GM18517 (cell line): ENCODE measurements around the gene TSFM.
A peak's percentile ranks its signal among the peaks of the same experiment; 100 is the strongest.

Source experiments
- ATAC-seq: cut with Tn5 transposase; IDR thresholded peaks from one replicate; pipeline ENCODE4 v1.9.1; 2021; ENCODE audit warnings: mild to moderate bottlenecking, moderate library complexity; ENCODE audit not compliant: unreplicated experiment

The TSFM gene

GRCh38 chr12:57832966-57833365, 50.4 kb downstream of the TSFM start:
- ATAC-seq, result no peak

- ATAC-seq, result no peak
Observed at GRCh38 chr12:57833672-57834071, 51.1 kb downstream of the TSFM start.

GRCh38 chr12:57834086-57834876, 51.7 kb downstream of the TSFM start:
- ATAC-seq, result no peak

GRCh38 chr12:57835366-57836288, 53.0 kb downstream of the TSFM start:
- no peak for ATAC-seq

- peak; percentile 47 for ATAC-seq
Observed at GRCh38 chr12:57836442-57837375, 54.1 kb downstream of the TSFM start.

GRCh38 chr12:57837864-57838562, 55.4 kb downstream of the TSFM start:
- no peak for ATAC-seq

GRCh38 chr12:57838594-57839302, 56.2 kb downstream of the TSFM start:
- no peak for ATAC-seq

- no peak for ATAC-seq
Observed at GRCh38 chr12:57839996-57840395, 57.4 kb downstream of the TSFM start.

- ATAC-seq, result no peak
Observed at GRCh38 chr12:57840726-57841125, 58.1 kb downstream of the TSFM start.

GRCh38 chr12:57841445-57841844, 58.9 kb downstream of the TSFM start:
- no peak for ATAC-seq

- no peak for ATAC-seq
Observed at GRCh38 chr12:57842342-57843294, 60.0 kb downstream of the TSFM start.

- ATAC-seq, result no peak
Observed at GRCh38 chr12:57844709-57845477, 62.3 kb downstream of the TSFM start.

GRCh38 chr12:57845478-57846284, 63.1 kb downstream of the TSFM start:
- ATAC-seq, result no peak

- no peak for ATAC-seq
Observed at GRCh38 chr12:57846285-57846576, 63.6 kb downstream of the TSFM start.

GRCh38 chr12:57846577-57847319, 64.2 kb downstream of the TSFM start, which contains the start of gene CTDSP2:
Gene CTDSP2, minus strand, starts transcription at chr12:57846729. Its CDS starts 294 bp downstream, at chr12:57846435.
- no peak for ATAC-seq
